ENCODE results near the gene ANKRD13C.
A peak's percentile ranks its signal among the peaks of the same experiment; 100 is the strongest.

The ANKRD13C gene

GRCh38 chr1:70336050-70336449 lies 18.5 kb downstream of the ANKRD13C start:
- Mint-ChIP-seq H3K27ac (no peak overlapping the region), H3K9me3 (ENCODE audit: low read depth) (no peaks in the 10 kb centered on the region), H3K36me3 (peaks cover 3% of the 10 kb centered on the region), H3K4me3 (no peak overlapping the region), H3K4me1 (ENCODE audit: low read depth) (peaks cover 22% of the 10 kb centered on the region), H3K27me3 (no peaks in the 10 kb centered on the region)

GRCh38 chr1:70334436-70334835 lies 20.1 kb downstream of the ANKRD13C start:
- H3K27me3 Mint-ChIP-seq = no peaks in the 10 kb centered on the region
- peaks cover 5% of the 10 kb centered on the region for H3K36me3 Mint-ChIP-seq
- H3K4me3 Mint-ChIP-seq = no peak overlapping the region
- H3K27ac Mint-ChIP-seq = no peak overlapping the region
- no peaks in the 10 kb centered on the region for H3K9me3 Mint-ChIP-seq (ENCODE audit: low read depth)
- H3K4me1 Mint-ChIP-seq (ENCODE audit: low read depth) = peaks cover 28% of the 10 kb centered on the region

GRCh38 chr1:70333245-70333644 lies 21.3 kb downstream of the ANKRD13C start:
- Mint-ChIP-seq H3K27me3 (no peaks in the 10 kb centered on the region), H3K4me1 (ENCODE audit: low read depth) (peaks cover 33% of the 10 kb centered on the region), H3K4me3 (no peak overlapping the region), H3K27ac (peak overlapping the region; percentile 16), H3K36me3 (peaks cover 5% of the 10 kb centered on the region), H3K9me3 (ENCODE audit: low read depth) (no peaks in the 10 kb centered on the region)

GRCh38 chr1:70331962-70332361 lies 22.6 kb downstream of the ANKRD13C start:
- no peak overlapping the region for H3K4me3 Mint-ChIP-seq
- H3K36me3 Mint-ChIP-seq = peaks cover 2% of the 10 kb centered on the region
- H3K27ac Mint-ChIP-seq = no peak overlapping the region
- H3K4me1 Mint-ChIP-seq (ENCODE audit: low read depth) = peaks cover 34% of the 10 kb centered on the region
- no peaks in the 10 kb centered on the region for H3K27me3 Mint-ChIP-seq
- no peaks in the 10 kb centered on the region for H3K9me3 Mint-ChIP-seq (ENCODE audit: low read depth)

- no peaks in the 10 kb centered on the region for H3K9me3 Mint-ChIP-seq (ENCODE audit: low read depth)
- no peak overlapping the region for H3K27ac Mint-ChIP-seq
- no peak overlapping the region for H3K4me3 Mint-ChIP-seq
Measured at GRCh38 chr1:70327306-70328076, 27.0 kb downstream of the ANKRD13C start.

GRCh38 chr1:70324683-70325082 lies 29.8 kb downstream of the ANKRD13C start:
- Mint-ChIP-seq H3K9me3 (ENCODE audit: low read depth) (no peaks in the 10 kb centered on the region), H3K36me3 (peaks cover 9% of the 10 kb centered on the region), H3K27ac (no peak overlapping the region), H3K4me1 (ENCODE audit: low read depth) (peaks cover 19% of the 10 kb centered on the region), H3K4me3 (no peak overlapping the region), H3K27me3 (no peaks in the 10 kb centered on the region)

More at GRCh38 chr1:70327306-70328076, 27.0 kb downstream of the ANKRD13C start:
- H3K4me1 Mint-ChIP-seq (ENCODE audit: low read depth) = peaks cover 20% of the 10 kb centered on the region
- H3K36me3 Mint-ChIP-seq = peaks cover 5% of the 10 kb centered on the region
- H3K27me3 Mint-ChIP-seq = no peaks in the 10 kb centered on the region

GRCh38 chr1:70319750-70320149 lies 34.8 kb downstream of the ANKRD13C start:
- H3K36me3 Mint-ChIP-seq = peaks cover 12% of the 10 kb centered on the region
- H3K27ac Mint-ChIP-seq = peak overlapping the region; percentile 18
- no peak overlapping the region for H3K4me3 Mint-ChIP-seq
- peaks cover 19% of the 10 kb centered on the region for H3K4me1 Mint-ChIP-seq (ENCODE audit: low read depth)
- H3K9me3 Mint-ChIP-seq (ENCODE audit: low read depth) = no peaks in the 10 kb centered on the region
- H3K27me3 Mint-ChIP-seq = no peaks in the 10 kb centered on the region

- Mint-ChIP-seq H3K9me3 (ENCODE audit: low read depth) (no peaks in the 10 kb centered on the region), H3K27me3 (no peaks in the 10 kb centered on the region), H3K4me3 (no peak overlapping the region), H3K36me3 (peaks cover 10% of the 10 kb centered on the region), H3K27ac (no peak overlapping the region), H3K4me1 (ENCODE audit: low read depth) (peaks cover 19% of the 10 kb centered on the region)
Measured at GRCh38 chr1:70318191-70318590, 36.3 kb downstream of the ANKRD13C start.

- Mint-ChIP-seq H3K27me3 (no peaks in the 10 kb centered on the region), H3K9me3 (ENCODE audit: low read depth) (no peaks in the 10 kb centered on the region), H3K27ac (no peak overlapping the region), H3K36me3 (peaks cover 12% of the 10 kb centered on the region), H3K4me3 (no peak overlapping the region), H3K4me1 (ENCODE audit: low read depth) (peaks cover 20% of the 10 kb centered on the region)
Measured at GRCh38 chr1:70317087-70317486, 37.4 kb downstream of the ANKRD13C start.

- Mint-ChIP-seq H3K4me1 (ENCODE audit: low read depth) (peaks cover 18% of the 10 kb centered on the region), H3K27me3 (no peaks in the 10 kb centered on the region), H3K4me3 (no peak overlapping the region), H3K36me3 (peaks cover 9% of the 10 kb centered on the region), H3K9me3 (ENCODE audit: low read depth) (no peaks in the 10 kb centered on the region), H3K27ac (no peak overlapping the region)
Measured at GRCh38 chr1:70315782-70316181, 38.7 kb downstream of the ANKRD13C start.

- no peaks in the 10 kb centered on the region for H3K9me3 Mint-ChIP-seq (ENCODE audit: low read depth)
- H3K27ac Mint-ChIP-seq = no peak overlapping the region
- no peak overlapping the region for H3K4me3 Mint-ChIP-seq
- no peaks in the 10 kb centered on the region for H3K27me3 Mint-ChIP-seq
- peaks cover 7% of the 10 kb centered on the region for H3K36me3 Mint-ChIP-seq
- peaks cover 15% of the 10 kb centered on the region for H3K4me1 Mint-ChIP-seq (ENCODE audit: low read depth)
Measured at GRCh38 chr1:70314706-70315304, 39.7 kb downstream of the ANKRD13C start.

GRCh38 chr1:70311369-70311768 lies 43.2 kb downstream of the ANKRD13C start:
- H3K9me3 Mint-ChIP-seq (ENCODE audit: low read depth) = no peaks in the 10 kb centered on the region
- no peak overlapping the region for H3K4me3 Mint-ChIP-seq
- H3K27ac Mint-ChIP-seq = no peak overlapping the region
- peaks cover 3% of the 10 kb centered on the region for H3K4me1 Mint-ChIP-seq (ENCODE audit: low read depth)
- H3K27me3 Mint-ChIP-seq = no peaks in the 10 kb centered on the region
- peaks cover 4% of the 10 kb centered on the region for H3K36me3 Mint-ChIP-seq

- peaks cover 3% of the 10 kb centered on the region for H3K4me1 Mint-ChIP-seq (ENCODE audit: low read depth)
- peaks cover 12% of the 10 kb centered on the region for H3K36me3 Mint-ChIP-seq
- no peak overlapping the region for H3K4me3 Mint-ChIP-seq
- H3K27ac Mint-ChIP-seq = no peak overlapping the region
- no peaks in the 10 kb centered on the region for H3K27me3 Mint-ChIP-seq
- no peaks in the 10 kb centered on the region for H3K9me3 Mint-ChIP-seq (ENCODE audit: low read depth)
Measured at GRCh38 chr1:70299472-70299871, 55.0 kb downstream of the ANKRD13C start.

- Mint-ChIP-seq H3K27me3 (no peaks in the 10 kb centered on the region), H3K27ac (no peak overlapping the region), H3K36me3 (peaks cover 9% of the 10 kb centered on the region), H3K4me3 (no peak overlapping the region), H3K4me1 (ENCODE audit: low read depth) (peaks cover 3% of the 10 kb centered on the region), H3K9me3 (ENCODE audit: low read depth) (no peaks in the 10 kb centered on the region)
Measured at GRCh38 chr1:70295749-70296148, 58.8 kb downstream of the ANKRD13C start.

GRCh38 chr1:70293186-70293843 lies 61.2 kb downstream of the ANKRD13C start:
- no peaks in the 10 kb centered on the region for H3K4me1 Mint-ChIP-seq (ENCODE audit: low read depth)
- H3K36me3 Mint-ChIP-seq = peaks cover 2% of the 10 kb centered on the region
- no peak overlapping the region for H3K4me3 Mint-ChIP-seq
- H3K9me3 Mint-ChIP-seq (ENCODE audit: low read depth) = no peaks in the 10 kb centered on the region
- H3K27me3 Mint-ChIP-seq = no peaks in the 10 kb centered on the region
- no peak overlapping the region for H3K27ac Mint-ChIP-seq
